Measurements from ENCODE around the gene HPSE2. TPM values are rescaled to one million over a fixed set of nuclear protein-coding genes. Genes with fewer than 3 reads are reported as not detected.

Gene HPSE2
- total RNA-seq, 1 donor from 2014 or later, result 0.10 TPM

DNA sequence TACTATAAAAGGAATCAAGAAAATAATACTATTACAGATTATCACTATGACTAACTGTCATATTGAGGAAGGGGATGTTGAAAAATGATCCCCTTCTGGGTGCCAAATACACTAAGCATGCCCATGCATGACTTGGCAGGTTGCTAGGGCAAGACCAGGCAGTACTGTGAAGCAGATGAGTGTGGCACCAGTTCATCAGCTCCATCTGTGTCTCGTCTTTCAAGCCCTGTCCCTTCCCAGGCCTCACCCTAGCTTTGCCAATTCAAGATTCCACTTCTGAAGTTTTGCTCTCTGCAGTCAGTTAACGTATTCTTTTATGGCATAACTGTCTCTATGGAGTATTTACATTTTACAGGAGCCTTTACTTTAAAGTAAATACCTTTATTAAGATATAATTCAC lies 653.3 kb downstream of the HPSE2 start:
- no peak overlapping the region for H3K27ac Mint-ChIP-seq
- no peaks in the 10 kb centered on the region for H3K9me3 Mint-ChIP-seq (ENCODE audit: low read depth)
- no peak for TF ChIP-seq CTCF (IDR thresholded peaks at IDR 0.05; ENCODE audit: unreplicated experiment)
- no peak for DNase-seq (ENCODE audit: low spot score, unreplicated experiment)
- H3K36me3 Mint-ChIP-seq (ENCODE audit: insufficient read depth), result no peaks in the 10 kb centered on the region
- peaks cover 11% of the 10 kb centered on the region for H3K27me3 Mint-ChIP-seq
- no peaks in the 10 kb centered on the region for H3K4me1 Mint-ChIP-seq (ENCODE audit: low read depth)
- H3K4me3 Mint-ChIP-seq (ENCODE audit: low read depth), result no peak overlapping the region

- H3K27me3 Mint-ChIP-seq, result peaks cover 11% of the 10 kb centered on the region
- H3K4me3 Mint-ChIP-seq (ENCODE audit: low read depth), result no peak overlapping the region
- no peaks in the 10 kb centered on the region for H3K4me1 Mint-ChIP-seq (ENCODE audit: low read depth)
- no peak for DNase-seq (ENCODE audit: low spot score, unreplicated experiment)
- no peaks in the 10 kb centered on the region for H3K36me3 Mint-ChIP-seq (ENCODE audit: insufficient read depth)
- no peak overlapping the region for H3K27ac Mint-ChIP-seq
- TF ChIP-seq CTCF (IDR thresholded peaks at IDR 0.05; ENCODE audit: unreplicated experiment), result no peak
- H3K9me3 Mint-ChIP-seq (ENCODE audit: low read depth), result no peaks in the 10 kb centered on the region
Measured at GRCh38 chr10:98577578-98577977, 658.1 kb downstream of the HPSE2 start.

DNA sequence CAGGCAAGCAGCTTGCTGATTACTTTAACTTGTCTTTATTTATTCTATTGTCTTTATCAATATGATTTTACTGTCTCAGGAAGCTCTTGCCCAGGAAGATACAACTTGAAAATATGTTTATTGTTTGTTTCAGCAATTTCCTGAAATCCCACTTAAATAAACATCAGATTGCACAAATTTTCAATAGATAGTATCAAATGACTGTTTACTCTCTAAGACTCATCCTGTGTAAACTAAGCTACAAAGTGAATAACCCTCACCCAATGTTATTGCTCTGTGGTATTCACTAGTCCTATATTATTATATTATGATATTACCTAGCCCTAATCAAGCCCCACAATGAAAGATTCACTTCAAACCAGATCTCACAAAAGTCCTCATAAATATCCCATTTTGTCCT lies 658.5 kb downstream of the HPSE2 start:
- Mint-ChIP-seq H3K4me3 (ENCODE audit: low read depth) (no peak overlapping the region), H3K27me3 (peaks cover 11% of the 10 kb centered on the region), H3K27ac (no peak overlapping the region), H3K4me1 (ENCODE audit: low read depth) (no peaks in the 10 kb centered on the region), H3K36me3 (ENCODE audit: insufficient read depth) (no peaks in the 10 kb centered on the region), H3K9me3 (ENCODE audit: low read depth) (no peaks in the 10 kb centered on the region)
- TF ChIP-seq CTCF (IDR thresholded peaks at IDR 0.05; ENCODE audit: unreplicated experiment), result no peak
- no peak for DNase-seq (ENCODE audit: low spot score, unreplicated experiment)

GRCh38 chr10:98576096-98576495 lies 659.6 kb downstream of the HPSE2 start:
- Mint-ChIP-seq H3K4me1 (ENCODE audit: low read depth) (no peaks in the 10 kb centered on the region), H3K27me3 (peaks cover 11% of the 10 kb centered on the region), H3K27ac (no peak overlapping the region), H3K9me3 (ENCODE audit: low read depth) (no peaks in the 10 kb centered on the region), H3K36me3 (ENCODE audit: insufficient read depth) (no peaks in the 10 kb centered on the region), H3K4me3 (ENCODE audit: low read depth) (no peak overlapping the region)
- DNase-seq (ENCODE audit: low spot score, unreplicated experiment), result no peak
- no peak for TF ChIP-seq CTCF (IDR thresholded peaks at IDR 0.05; ENCODE audit: unreplicated experiment)

DNA sequence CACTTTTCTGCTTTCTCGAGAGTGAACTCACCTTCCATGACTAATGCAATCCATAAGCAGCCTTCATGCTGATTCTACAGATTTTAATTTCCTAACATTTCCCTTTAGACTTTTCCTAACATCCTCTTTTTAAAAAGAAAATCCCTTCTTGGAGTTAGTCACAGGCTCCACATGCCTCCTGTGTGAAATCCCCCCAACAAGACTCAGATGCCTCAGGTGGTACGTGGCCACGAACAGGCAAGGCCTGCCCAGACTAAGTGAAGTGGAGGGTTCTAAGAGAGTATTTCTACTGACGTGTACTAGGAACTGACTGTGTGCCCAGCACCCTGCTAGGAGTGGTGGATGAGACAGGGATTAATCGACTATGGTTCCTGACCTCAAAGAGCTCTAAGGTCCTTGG lies 663.1 kb downstream of the HPSE2 start:
- Mint-ChIP-seq H3K36me3 (ENCODE audit: insufficient read depth) (no peaks in the 10 kb centered on the region), H3K27me3 (no peaks in the 10 kb centered on the region), H3K4me1 (ENCODE audit: low read depth) (no peaks in the 10 kb centered on the region), H3K4me3 (ENCODE audit: low read depth) (no peak overlapping the region), H3K27ac (no peak overlapping the region), H3K9me3 (ENCODE audit: low read depth) (no peaks in the 10 kb centered on the region)
- DNase-seq (ENCODE audit: low spot score, unreplicated experiment), result no peak
- no peak for TF ChIP-seq CTCF (IDR thresholded peaks at IDR 0.05; ENCODE audit: unreplicated experiment)
